H4 (cell line): ENCODE data around the gene CYP26C1. TPM values are rescaled to one million over a fixed set of nuclear protein-coding genes. Genes with fewer than 3 reads are reported as not detected.

Experiments
- DNase-seq: peaks from one replicate; pipeline ENCODE4 v3.0.0-alpha.2; 2015; ENCODE audit warnings: low spot score
- total RNA-seq: library from RNA; depleted of rRNA; stranded (reverse); fragments of >200 nt; shearing (Covaris generic); gene quantifications from 2 replicates; pipeline ENCODE4 v1.2.3, GENCODE V29; 2014

Gene CYP26C1
- total RNA-seq, 1 experiment from 2014 or later, result not detected

DNA sequence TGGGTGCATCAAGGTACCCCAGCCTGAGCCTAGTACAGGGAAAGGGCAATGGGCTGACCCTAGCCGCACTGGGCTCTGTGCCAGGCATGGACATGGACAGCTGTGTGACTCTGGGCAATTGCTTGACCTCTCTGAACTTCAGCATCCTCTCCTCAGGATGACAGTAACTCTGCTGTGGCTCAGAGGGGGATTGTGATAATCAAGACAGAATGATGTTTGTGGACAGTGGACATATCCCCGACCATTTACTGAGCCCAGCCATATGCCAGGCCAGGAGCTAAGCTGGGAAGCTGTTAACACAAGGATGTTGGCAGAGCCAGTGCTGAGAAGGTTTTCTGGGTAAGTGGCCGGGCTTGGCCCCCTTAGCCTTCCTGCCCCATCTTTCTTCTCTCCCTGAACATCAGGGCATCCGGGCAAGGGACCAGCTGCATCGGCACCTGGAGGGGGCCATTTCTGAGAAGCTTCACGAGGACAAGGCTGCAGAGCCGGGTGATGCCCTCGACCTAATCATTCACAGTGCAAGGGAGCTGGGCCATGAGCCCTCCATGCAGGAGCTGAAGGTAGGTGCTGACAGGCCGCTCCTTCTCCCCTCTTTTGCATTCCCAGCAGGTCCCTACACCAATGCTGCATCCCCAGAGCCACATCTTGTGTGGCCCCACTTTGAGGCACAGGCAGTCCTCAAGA, 3.5 kb downstream of the CYP26C1 start:
- no peak for DNase-seq

- DNase-seq, result no peak
These were observed 4.5 kb downstream of the CYP26C1 start for GRCh38 chr10:93064874-93065660.

GRCh38 chr10:93065675-93066543, 5.3 kb downstream of the CYP26C1 start:
- DNase-seq, result no peak

DNA sequence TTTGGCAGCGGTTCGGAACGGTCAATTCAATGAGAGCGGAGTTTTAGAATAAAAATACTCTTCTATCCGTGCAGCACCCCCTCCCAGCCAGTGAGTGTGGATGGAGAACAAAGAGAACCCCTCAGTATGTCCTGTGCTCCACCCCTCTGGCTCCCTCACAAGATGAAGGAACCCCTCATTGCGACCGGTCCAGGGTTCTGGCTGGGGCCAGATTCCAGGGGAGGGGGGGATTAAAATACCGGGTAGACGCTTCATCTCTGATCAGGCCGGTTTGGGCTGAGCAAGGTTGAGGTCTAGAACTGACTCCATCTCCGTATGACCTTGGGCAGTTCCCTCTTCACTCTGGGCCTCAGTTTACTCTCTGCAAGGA, 5.9 kb downstream of the CYP26C1 start:
- no peak for DNase-seq

DNA sequence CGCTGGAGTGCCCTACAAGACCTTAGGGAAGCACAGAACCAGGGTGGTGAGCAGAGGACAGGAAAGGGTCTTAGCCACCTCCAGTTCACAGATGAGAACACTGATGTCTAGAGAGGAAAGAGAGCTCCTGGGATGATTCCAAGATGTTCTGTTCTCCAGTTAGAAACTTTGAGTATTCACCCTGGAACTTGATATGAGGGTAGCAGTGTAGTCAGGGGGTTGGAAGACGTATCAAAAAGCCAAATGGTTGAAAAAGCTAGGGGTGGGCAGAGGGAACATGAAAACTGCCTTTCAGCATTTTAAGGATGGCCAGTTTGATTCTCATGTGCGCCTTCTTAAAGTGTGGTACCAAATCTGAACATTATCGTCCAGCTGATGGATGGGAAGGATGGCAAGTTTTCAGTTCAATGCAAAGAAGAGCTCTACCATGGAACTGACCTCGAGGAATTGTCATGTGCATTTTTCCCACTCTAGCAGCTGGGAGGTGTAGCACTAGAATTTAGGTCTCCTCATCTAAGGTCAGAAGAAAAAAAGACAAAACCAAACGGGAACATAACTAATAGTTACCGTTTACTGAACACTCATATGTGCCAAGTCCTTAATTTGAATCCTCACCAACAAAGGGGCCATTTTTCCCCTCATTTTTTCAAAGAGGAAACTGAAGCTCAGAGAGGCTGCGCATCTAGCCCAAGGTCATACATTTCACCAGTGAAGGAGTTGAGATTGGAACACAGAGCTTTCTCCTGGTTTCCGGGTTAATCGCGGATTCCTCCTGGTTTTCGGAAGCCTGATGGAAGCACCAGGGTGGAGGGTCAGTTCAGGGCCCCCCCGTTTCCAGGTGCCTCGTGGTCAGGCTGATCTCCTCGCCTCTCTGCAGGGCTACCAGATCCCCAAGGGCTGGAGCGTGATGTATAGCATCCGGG, 7.1 kb downstream of the CYP26C1 start:
- no peak for DNase-seq

DNA sequence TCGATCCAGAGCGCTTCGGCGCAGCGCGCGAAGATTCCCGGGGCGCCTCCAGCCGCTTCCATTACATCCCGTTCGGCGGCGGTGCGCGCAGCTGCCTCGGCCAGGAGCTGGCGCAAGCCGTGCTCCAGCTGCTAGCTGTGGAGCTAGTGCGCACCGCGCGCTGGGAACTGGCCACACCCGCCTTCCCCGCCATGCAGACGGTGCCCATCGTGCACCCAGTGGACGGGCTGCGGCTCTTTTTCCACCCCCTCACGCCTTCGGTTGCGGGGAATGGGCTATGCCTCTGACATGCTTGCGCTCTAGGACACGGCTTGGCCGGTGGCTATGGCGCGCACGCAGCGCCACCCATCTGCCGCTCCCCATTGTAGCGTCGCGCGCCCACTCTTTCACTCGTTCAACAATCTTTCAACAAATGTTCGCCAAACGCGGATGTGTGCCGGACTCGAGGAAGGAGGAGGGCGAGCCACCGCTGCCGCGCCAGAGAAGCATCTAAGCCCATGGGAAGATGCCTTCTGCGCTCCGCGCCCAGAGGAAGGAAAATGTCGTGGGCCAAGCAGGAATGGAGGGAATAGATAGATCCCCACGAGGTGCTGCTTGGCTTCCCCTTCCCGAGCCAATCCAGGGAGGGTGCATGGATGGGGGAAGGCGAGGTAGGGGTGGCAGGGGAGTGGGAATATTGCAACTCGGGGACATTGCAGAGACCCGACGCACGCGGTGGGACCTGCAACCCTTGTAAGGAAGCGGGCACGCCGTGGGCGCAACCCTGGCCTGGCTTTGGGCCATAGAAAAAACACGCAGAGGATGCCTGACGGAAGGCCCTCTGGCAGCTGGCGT, 8.0 kb downstream of the CYP26C1 start:
- no peak for DNase-seq

- no peak for DNase-seq
These were observed 8.6 kb downstream of the CYP26C1 start for GRCh38 chr10:93069245-93069561.

- DNase-seq, result no peak
These were observed 10.0 kb downstream of the CYP26C1 start for GRCh38 chr10:93070378-93071176.

GRCh38 chr10:93071177-93071472, 10.5 kb downstream of the CYP26C1 start:
- DNase-seq, result no peak

- no peak for DNase-seq
These were observed 11.2 kb downstream of the CYP26C1 start for GRCh38 chr10:93071674-93072224.

DNA sequence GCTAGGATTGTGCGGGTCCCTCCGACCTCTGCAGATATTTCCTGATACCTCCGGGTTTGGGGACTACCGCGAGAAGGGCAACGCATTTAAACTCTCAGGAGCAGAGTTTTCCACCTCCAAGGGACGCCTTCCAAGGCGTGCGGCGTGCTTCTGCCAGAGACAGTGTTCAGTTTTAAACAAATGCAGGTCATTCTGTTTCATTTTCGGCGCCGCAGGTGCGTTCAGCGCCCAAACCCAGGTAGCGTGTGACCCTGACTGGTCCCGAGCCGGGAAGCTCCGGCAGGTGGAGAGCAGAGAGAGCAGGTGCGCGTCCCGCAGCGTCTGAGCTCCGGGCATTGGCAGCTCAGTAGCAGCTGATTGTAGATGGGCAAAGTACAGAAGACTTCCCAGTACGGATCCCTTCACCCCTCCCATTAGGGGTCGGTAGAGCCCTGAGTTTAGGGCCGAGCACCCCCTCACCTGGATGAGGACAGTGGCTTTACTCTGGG, 11.7 kb downstream of the CYP26C1 start:
- no peak for DNase-seq

DNA sequence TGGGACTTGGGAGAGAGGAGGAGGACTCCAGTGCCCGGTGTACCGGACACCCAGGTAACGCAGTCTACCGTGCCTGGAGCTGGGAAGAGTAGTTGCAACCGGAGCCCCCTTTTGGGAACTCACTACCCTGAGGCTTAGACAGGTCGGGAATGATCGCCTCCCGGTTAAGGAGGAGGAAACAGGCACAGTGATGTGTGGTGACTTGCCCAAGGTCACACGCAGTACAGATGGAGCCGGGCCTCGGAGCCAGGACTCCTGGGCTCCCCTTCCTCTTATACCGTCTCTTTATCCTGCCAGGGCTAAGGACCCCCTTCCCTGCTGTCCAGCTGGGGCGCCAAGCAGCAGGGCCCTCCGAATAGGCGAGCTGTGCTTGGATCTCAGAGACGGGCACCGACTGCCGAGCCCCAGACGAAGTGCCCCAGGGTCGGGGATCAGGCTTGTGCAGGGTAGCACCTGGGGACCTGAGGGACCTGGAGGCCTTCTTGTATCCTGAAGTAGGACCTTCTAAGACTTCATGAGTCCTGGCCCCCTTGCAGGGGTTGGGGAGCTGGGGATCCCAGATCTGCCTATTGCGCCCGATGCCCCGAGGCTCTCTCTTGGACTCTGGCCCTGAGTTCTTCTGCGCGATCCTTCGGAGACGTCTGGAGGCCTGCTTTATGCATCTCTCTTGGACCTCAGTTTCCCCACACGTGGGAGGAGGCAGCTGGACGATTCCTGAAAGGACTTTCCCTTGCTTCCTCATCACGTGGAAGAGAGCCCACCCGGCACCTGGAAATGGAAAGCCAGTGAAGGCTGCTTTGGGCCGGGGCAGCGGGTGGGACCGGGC, 12.3 kb downstream of the CYP26C1 start:
- DNase-seq, result no peak

DNA sequence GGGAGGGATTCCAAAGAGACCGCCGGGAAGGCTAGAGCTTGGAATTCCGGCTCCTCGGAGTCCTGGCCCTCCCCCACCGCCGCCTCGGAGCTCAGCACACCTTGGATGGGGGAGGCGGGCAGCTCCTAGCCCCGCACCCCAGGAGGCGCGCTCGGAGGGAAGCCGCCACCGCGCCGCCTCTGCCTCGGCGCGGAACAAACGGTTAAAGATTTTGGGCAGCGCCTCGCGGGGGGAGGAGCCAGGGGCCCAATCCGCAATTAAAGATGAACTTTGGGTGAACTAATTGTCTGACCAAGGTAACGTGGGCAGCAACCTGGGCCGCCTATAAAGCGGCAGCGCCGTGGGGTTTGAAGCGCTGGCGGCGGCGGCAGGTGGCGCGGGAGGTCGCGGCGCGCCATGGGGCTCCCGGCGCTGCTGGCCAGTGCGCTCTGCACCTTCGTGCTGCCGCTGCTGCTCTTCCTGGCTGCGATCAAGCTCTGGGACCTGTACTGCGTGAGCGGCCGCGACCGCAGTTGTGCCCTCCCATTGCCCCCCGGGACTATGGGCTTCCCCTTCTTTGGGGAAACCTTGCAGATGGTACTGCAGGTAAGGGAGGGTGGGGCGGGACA, 13.0 kb downstream of the CYP26C1 start, which contains the start of gene CYP26A1:
TSS of gene CYP26A1 (plus strand) at position 355 of the 608 bp plus-strand sequence. CDS start at position 397, 42 bp downstream.
- no peak for DNase-seq

GRCh38 chr10:93074147-93074596, 13.6 kb downstream of the CYP26C1 start:
- no peak for DNase-seq

GRCh38 chr10:93074597-93075368, 14.2 kb downstream of the CYP26C1 start:
- no peak for DNase-seq

- DNase-seq, result no peak
These were observed 15.0 kb downstream of the CYP26C1 start for GRCh38 chr10:93075369-93076221.
